GM19035 (cell line): Measurements from ENCODE around the gene TSPAN16.
"Not testable (repeated sequence)": the region's sequence is repeated elsewhere in the genome, so short reads cannot be mapped to it uniquely, and the experiment has no call there.

Source experiments
- ATAC-seq: cut with Tn5 transposase; IDR thresholded peaks from one replicate; pipeline ENCODE4 v1.9.1; 2021; ENCODE audit not compliant: unreplicated experiment

TSPAN16 gene

DNA sequence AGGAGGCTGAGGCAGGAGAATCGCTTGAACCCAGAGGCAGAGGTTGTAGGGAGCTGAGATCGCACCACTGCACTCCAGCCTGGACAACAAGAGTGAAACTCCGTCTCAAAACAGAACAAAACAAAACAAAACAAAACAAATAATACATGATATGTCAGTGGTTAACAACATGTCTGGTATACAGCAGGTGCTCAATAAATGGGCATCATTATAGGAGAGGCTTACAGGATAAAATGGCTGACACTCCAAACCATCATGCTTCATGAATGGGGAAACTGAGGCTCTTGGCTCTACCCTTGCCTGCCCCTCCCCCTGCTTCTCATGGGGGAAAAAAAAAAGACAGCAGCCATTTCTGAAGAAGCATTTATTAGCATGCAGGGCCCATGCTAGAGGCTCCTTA, 46.5 kb downstream of the TSPAN16 start:
- ATAC-seq: no peak

GRCh38 chr19:11345122-11345803, 49.3 kb downstream of the TSPAN16 start:
- no peak for ATAC-seq

GRCh38 chr19:11346104-11346940, 50.4 kb downstream of the TSPAN16 start, which contains the start of the genes CCDC159 and TMEM205:
TSS of gene CCDC159 (plus strand) at chr19:11346519. CDS start at chr19:11346607, 88 bp downstream.
TSS of gene TMEM205 (minus strand) at chr19:11346268. CDS start at chr19:11345619, 649 bp downstream.
- peak; percentile 89 for ATAC-seq

GRCh38 chr19:11347546-11348039, 51.6 kb downstream of the TSPAN16 start:
- no peak for ATAC-seq

DNA sequence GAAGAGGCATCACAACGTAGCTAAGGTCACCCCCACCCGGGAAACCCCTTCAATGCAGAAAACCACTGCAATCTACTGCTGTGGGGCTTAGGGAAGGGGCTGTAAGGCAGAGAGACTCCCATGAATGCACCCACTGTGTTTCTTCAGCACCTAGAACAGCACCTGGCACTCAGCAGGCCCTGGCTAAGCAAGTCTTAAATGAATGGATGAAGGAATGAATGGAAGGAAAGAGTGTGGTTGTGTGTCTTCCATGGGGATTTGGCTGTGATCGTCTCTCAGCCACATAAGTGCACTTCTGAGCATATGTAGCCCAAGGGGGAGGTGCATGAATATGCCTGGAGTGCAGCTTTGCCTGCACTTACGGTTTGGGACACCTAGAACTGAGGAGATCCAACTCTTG, 53.2 kb downstream of the TSPAN16 start:
- no peak for ATAC-seq

GRCh38 chr19:11354102-11354501, 58.1 kb downstream of the TSPAN16 start:
- not testable (repeated sequence) for ATAC-seq

DNA sequence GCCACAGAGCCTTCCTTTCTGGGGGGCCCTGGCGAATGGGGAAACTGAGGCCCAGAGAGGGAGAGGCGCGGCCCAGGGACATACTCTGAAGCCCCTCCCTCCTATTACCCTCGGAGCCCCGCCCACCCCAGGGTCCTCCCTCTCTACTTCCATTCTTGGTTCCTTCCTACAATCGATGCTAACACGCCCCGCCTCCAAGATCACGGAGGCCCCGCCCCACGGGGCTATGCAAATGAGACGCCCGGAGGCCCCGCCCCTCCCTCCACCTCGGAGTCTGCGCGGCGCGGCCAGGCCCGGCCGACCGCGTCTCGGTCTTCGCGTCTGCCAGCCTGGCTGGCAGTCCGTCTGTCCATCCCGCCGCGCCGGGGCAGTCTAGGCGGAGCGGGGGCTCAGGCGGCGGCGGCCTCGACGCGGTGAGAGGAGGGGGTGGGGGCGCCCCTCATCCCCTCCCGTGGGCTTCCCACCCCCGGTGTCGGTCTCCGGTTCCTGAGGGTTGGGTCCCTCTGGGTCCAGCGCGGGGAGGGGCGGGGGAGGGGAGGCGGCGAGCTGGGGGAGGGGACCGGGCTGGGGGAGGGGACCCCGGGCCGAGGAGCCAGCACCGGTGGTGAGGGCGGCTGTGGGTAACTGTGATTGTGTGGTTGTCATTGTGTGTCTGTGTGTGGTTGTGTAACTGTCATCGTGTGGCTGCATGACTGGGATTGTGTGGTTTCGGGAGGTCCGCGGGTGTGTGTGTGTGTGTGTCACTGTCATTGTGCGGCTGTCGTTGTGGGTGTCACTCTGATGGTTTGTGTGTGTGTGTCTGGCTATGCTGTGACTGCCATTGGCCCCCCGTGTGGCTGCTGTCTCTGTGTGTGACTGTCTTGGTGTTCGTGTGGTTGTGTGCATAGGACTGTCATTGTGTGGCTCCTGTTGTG, 59.5 kb downstream of the TSPAN16 start, which contains the start of gene PLPPR2:
Gene PLPPR2 (plus strand): TSS at position 273 of the 914 bp plus-strand sequence. CDS start 2,242 bp downstream, outside the sequence.
- no peak for ATAC-seq

DNA sequence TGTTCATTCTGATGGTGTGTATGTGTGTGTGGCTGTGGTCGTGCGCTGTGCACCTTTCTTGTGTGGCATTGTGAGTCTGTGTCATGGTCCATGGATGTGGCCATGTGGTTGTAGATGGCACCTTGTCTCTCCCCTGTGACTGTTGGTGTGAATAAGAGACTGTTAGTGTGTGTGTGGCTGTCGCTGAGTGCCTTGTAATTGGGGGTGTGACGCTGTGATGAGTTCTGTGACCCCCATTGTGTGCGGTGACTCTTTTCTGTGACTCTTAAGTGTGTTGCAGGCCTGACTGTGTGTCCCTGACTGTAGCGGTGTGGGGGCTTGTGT, 60.1 kb downstream of the TSPAN16 start:
- ATAC-seq: no peak

GRCh38 chr19:11356676-11357550, 61.0 kb downstream of the TSPAN16 start:
- ATAC-seq: no peak

GRCh38 chr19:11359421-11359820, 63.5 kb downstream of the TSPAN16 start:
- no peak for ATAC-seq

- no peak for ATAC-seq
These were observed 65.2 kb downstream of the TSPAN16 start for GRCh38 chr19:11361037-11361770.

DNA sequence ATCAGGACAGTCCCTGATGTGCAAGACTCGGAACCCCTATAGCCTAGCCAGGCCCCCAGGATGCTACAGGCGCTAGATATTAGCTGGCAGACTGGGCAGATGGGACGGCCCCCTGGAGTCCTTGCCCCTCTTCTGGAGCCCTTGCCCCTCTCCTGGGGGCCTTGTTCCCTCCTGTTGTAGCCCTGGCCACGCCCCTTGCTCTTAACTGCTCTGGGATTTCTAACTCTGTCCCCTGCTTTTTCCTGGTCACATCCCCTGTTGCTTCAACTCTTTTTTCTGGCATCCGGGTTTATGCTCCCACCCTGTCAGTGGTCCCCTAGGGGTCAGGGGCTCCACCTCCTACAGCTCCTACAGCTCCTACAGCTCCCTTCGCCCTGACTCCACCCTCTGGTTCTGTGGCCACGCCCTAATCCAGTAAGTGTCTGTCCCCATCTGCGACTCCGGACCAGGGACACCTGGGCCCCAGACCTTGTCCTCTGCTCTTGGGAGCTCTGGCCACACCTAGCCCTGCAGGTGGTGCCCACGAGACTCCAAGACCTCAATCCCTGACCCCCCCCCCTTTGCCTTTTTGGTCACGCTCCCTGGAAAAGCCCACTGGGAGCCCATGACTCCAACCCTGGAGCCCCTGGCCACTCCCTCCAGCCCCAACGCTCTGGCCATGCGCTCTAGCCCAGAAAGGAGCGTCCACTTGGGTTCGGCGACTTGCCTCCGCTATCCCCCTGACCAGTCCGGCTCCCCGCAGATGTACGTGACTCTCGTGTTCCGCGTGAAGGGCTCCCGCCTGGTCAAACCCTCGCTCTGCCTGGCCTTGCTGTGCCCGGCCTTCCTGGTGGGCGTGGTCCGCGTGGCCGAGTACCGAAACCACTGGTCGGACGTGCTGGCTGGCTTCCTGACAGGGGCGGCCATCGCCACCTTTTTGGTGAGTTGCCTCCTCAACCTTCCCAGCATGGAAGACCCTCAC, 66.1 kb downstream of the TSPAN16 start:
- no peak for ATAC-seq

DNA sequence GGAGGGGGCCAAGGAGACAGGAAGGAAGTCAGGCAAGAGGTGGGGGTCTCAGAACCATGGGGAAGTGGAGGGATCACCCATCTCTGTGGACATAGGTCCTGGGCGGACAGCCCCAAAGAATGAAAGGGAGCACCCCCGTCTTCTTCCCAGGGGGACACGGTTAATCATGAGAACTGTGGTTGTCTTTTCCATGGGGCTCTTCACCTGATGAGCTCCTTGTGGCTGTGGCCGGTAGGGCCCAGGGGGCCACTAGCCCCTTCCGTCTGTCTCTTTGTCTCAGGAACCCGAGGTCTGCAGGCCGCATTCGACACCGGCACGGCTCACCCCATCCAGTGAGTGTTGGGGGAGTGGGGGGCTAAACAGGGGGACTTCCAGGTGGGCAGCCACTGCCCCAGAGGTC, 67.9 kb downstream of the TSPAN16 start:
- ATAC-seq: no peak

DNA sequence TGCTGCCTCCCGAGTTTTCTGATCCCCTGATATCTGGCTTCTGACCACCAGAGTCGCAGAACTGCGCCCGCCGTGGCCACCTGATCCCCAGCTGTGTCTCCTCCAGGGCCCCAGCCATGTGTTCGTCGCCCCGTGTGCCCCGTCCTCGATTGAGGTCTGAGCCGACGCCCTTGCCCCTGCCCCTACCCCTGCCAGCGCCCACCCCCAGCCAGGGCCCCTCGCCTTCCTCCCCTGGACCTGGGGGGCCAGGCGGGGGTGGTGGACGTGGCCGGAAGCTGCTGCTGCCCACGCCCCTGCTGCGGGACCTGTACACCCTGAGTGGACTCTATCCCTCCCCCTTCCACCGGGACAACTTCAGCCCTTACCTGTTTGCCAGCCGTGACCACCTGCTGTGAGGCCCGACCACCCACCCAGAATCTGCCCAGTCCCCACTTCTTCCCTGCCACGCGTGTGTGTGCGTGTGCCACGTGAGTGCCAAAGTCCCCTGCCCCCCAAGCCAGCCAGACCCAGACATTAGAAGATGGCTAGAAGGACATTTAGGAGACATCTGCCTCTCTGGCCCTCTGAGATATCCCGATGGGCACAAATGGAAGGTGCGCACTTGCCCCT, 68.4 kb downstream of the TSPAN16 start:
- no peak for ATAC-seq

- no peak for ATAC-seq
These were observed 69.0 kb downstream of the TSPAN16 start for GRCh38 chr19:11364935-11365334.
